NCI-H2107 treated with DMSO at 0.1 percent for 48 hours (cell line): ENCODE results near the gene GYS1.
"Not testable (repeated sequence)": the region's sequence is repeated elsewhere in the genome, so short reads cannot be mapped to it uniquely, and the experiment has no call there.

Experiments
- DNase-seq: peaks from one replicate; lab custom pipeline; 2025; ENCODE audit not compliant: unreplicated experiment; lab: John Stamatoyannopoulos, UW

The GYS1 gene

DNA sequence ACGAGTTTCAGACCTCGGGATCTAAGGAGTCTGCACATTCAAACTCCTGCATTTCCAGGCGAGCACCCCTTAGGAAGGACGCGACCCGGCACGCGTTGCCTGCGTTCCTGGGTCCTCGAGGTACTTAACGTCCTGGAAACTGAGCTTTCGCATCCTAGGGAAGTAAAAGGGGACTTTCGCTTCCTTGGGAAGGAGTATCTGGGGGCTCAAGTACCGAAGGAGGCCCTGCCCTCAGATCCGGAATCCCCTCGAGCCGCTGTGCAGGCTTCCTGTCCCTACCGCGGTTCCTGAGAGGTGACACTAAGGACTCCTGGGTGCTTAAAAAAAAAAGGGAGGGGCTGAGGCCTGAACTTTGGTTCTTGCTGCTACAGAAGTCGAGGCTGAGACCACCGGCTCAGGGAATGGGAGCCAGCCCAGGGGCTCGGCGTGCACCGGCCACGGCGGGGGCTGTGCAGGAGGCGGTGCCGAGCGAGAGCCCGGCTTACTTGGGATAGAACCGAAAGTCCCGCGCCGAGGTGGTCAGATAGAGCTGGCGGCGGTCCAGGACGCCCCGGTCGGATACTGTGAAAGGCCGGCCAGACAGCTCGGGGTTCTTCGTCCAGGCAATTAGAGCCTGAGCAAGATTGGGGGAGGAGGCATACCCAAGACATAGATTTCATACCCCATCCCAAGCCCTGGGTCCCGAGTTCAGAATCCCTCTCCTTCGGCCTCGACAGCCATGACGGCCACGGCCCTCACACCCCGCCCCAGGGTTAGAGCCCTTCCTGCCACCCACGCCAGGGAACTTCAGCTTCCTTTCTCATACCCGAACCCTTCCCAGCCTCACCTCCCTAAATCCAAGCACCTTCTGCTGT, 25.5 kb upstream of the GYS1 start:
- DNase-seq, result not testable (repeated sequence)

DNA sequence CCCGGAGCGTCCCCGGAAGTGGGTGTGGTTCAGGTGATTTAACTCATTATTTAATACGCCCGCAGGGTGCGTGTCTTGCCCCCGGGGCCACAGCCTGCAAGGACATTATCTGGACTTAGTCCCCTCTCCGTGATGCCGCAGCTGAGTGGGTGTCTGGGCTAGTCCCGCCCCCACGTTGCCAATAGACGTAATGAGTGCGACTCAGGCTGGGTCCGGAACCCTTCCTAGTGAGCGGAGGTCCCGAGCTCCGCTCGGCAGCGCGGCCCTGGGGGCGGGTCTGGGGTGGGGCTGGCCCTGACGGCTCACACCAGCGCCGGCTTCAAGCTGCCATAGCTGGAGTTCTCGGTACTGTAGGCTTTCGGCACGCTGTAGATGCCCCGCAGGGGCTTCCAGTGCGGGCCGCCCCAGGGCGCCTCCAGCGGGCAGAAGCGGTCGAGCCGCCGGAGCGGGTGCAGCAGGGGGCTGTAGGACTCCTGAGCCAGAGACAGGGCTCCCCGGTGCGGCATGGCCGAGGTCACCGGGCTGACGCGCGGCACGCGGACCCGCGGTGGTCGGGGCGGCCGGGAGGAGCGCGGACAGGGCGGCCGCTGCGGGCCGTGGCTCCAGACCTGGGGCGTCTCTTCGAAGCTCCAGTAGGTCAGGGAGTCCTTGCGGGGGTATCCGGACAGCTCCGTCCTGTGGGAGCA, 24.7 kb upstream of the GYS1 start:
- no peak for DNase-seq

DNA sequence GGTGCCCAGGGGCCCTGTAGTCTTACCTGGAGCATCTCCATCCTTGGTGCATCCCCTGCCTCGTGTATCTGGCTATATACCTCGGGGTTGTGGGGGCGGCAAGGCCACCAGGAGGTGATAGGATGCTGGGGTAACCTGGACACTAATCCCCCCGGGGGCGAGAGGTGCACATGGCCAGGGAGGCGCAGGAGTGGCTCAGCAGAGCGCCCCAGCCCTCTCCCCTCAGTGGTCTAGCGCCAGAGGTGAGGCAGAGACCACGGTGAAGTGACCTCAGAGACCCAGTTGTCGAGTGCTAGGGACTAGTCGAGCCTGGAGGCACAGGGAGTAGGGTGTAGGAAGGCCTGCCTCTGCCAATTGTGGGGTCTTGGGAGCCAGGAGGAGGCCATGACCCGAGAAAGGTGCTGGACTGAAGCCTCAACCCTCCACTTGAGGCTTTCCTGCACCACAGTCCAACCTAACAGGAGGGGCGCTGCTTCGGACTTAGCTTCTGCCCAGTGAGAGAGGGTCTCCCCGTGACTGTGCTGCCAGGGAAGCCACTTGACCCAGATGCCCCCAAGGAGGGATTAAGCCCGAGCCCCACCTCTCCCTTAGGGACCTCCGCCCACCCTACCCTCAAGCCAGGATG, 24.0 kb upstream of the GYS1 start, which contains the start of gene LHB:
Gene LHB (minus strand): TSS at position 51 of the 625 bp plus-strand sequence. CDS start 10 bp downstream, at position 41.
- DNase-seq, result no peak

DNA sequence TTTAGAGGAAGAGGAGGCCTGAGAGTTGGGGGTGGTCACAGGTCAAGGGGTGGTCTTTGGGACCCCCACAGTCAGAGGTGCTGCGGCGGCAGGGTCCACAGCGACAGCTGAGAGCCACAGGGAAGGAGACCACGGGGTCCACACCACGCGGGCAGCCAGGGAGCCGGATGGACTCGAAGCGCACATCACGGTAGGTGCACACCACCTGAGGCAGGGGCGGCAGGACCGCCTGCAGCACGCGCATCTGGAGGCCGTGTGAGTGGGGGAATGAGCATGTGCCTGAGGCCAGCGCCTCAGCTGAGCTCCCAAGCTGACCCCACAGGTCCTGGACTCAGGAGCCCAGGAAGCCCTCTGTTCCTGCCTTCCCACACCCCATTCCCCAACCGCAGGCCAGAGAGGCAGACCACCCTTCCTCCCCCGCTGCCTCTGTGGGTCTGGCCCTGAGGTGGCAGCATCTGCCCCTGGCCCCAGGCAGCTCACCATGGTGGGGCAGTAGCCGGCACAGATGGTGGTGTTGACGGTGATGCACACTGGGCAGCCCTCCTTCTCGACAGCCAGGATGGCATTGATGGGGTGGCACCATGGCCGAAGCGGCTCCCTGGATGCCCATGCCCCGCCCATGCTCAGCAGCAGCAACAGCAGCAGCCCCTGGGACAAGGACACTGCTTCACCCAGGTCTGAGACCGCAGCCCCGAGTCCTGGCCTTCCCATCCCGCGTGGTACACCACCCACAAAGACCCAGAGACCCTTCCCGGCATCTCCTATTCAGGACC, 23.1 kb upstream of the GYS1 start:
- no peak for DNase-seq

DNA sequence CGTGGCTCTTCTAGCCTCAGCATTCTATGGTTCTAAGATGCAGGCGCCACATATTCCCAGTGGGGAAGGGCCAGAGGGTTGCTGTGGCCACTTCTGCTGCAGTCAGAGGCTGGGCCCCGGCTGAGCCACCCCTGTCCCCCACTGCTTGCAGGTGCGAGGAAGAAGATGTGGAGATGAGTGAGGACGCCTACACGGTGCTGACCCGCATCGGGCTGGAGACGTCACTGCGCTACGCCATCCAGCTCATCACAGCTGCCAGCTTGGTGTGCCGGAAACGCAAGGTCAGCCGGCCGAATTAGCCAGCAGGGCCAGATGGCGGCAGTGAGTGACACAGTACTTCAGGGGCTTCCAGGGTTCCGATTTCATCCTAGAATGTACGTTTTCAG, 21.8 kb upstream of the GYS1 start:
- DNase-seq, result no peak

DNA sequence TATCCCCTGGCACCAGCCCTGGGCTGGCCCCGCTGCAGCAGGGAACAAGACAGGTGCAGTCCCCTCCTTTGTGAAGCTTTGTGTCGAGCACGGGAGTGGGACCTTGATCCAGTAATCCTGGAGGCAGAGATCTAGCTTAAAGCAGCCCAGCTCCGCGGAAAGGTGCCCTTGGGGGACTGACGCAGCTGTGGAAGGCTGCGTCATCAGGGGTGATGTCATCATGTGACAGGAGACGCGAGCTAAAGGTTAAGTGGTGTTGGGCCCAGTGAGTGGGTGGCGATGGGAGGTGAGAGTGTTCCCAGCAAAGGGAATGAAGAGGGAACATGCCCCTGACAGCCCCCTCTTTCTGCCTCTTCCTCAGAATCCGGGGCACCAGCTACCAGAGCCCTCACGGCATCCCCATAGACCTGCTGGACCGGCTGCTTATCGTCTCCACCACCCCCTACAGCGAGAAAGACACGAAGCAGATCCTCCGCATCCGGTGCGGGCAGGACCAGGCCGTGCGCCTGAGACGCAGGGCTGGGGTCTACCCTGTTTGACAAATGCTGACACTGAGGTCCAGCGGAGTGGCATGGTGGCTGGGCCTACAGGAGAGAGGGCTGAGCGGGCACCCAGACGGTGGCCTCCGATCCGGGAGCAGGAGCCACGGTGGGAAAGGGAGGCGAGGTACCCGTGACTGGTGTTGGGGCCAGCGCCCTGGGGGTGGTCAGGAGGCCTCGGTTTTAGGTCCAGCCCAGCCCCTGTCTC, 21.2 kb upstream of the GYS1 start:
- DNase-seq, result no peak

DNA sequence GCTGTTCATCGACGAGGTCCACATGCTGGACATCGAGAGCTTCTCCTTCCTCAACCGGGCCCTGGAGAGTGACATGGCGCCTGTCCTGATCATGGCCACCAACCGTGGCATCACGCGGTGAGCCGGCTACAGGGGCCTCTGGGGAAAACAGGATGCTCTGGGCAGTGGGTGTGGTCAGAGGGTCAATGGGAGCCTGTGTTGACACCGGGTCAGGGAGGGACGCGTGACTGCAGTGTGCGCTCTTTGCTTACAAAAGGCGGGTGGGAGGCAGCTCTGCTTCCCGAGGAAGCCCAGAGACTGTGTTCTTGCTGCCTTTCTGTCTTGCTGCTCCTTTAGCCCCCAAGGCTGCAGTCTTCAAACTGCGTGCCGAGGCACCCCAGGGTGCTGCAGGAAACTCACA, 18.1 kb upstream of the GYS1 start:
- DNase-seq, result no peak

DNA sequence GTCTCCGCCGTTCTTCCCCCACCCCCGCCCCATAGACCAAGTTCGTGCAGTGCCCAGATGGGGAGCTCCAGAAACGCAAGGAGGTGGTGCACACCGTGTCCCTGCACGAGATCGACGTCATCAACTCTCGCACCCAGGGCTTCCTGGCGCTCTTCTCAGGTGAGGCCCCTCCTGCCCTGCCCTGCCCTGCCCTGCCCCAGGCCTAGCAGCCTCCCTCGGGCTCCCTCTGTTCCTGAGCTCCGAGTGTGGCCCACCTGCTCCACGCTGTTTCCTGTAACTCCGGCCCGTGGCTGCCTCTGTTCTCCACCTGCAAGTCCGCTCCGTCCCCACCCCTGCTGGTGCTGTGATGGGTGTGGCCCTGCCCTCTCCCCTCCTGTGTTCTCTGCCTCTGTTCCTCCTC, 17.3 kb upstream of the GYS1 start:
- no peak for DNase-seq

DNA sequence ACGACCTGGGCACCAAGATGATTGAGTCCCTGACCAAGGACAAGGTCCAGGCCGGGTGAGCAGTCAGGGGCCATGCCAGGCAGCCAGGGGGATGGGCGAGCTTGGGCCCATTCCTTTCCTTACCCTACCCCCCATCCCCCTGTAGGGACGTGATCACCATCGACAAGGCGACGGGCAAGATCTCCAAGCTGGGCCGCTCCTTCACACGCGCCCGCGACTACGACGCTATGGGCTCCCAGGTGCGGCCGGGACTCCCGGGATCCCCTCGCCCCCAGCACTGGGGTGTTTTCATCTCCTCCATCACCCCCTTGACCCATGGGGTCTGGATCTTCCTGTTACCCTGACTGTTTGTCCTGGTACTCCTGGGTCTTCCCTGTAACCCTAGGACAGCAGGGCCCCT, 16.7 kb upstream of the GYS1 start:
- DNase-seq, result no peak

DNA sequence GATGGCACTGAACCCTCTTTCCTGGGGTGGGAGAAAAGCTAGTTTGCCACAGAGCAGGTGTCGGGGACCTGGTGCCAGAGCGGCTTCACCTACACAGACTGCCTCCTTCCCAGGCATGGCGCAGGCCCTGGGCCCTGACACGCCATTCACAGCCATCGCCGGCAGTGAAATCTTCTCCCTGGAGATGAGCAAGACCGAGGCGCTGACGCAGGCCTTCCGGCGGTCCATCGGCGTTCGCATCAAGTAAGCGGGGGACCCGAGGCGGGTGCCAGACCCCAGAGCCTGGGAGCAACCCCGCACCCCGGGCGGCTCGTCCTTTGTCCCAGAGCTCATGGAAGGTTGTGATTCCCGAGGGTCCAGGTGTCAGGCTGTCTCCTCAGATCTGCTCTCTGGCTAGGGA, 13.8 kb upstream of the GYS1 start:
- no peak for DNase-seq

DNA sequence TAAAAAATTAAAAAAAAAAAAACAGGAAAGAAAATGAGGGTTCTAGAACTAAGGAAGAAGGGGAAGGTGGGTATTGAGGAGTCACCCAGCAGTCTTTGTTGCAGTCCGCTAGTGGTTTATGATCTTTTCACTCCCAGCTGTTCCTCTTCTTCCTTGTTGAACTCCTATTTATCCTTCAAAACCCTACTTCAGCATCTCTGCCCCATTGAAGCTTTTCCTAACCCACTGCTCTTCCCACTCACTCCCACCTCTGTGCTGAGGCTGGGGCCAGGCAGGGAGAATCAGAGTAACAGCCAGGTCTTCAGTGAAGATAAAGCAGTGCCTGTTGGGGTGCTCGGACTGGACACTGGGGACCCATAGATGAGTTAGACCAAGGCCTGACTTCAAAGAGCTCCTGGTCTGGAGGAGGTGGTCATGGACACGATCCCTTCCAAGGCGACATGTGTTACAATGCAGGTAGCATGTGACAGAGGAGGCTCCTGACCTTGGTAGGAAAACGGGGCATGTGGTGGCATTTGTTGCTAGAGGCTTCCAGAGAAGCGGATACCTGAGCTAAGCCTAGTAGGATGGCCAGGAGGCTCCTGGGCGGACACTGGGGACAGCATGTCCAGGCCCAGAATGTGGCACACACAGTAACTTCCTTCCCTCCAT, 12.0 kb upstream of the GYS1 start:
- DNase-seq, result no peak

DNA sequence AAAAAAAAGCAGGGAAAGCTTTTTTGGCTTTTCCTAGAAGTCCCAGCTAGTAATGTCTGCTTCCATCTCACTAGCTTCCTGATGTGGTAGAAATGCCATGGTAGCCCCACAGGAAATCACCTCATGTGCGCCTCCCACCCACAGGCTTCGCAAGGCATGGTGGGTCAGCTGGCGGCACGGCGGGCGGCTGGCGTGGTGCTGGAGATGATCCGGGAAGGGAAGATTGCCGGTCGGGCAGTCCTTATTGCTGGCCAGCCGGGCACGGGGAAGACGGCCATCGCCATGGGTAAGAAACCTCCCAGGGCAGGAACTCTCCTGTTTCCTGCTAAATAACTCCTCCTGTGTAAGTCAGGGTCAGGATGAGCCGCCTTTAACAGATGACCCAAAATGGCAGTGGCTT, 11.0 kb upstream of the GYS1 start:
- no peak for DNase-seq

DNA sequence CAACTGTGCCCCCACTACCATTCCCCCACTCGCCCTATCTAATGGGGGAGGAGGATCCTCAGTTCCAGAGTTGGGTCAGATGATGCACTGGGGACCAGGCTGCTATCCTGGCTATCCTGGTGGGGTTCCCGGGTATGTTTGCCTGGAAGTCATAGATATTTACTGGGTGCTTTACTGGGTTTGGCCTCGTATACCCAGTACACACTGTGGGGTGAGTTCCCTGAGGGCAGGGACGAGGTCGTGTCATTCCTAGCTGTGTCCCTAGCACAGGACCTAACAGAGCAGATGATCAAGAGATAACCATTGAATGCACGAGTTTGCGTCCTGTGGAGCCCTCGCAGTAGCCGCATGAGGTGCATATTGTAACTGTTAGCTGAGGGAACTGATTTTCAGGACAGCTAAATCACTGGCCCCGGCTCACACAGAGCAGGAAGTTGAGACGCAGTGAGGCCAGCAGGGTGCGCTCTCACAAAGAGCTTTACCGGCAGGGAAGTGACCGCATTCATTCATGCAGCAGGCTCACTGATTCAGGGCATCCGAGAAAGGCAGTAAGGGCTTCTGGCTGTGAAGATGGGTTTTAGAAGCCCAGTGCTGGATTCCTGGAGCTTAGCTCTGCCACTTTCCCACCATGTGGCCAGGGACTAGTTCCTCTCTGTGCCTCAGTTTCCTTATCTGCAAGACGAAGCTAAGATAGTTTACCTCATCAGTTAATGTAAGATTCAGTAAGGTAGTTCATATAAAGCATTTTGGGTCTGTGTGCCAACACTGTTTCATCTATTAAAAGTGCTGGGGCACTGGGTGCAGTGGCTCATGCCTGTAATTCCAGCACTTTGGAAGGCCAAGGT, 6.6 kb upstream of the GYS1 start:
- no peak for DNase-seq

DNA sequence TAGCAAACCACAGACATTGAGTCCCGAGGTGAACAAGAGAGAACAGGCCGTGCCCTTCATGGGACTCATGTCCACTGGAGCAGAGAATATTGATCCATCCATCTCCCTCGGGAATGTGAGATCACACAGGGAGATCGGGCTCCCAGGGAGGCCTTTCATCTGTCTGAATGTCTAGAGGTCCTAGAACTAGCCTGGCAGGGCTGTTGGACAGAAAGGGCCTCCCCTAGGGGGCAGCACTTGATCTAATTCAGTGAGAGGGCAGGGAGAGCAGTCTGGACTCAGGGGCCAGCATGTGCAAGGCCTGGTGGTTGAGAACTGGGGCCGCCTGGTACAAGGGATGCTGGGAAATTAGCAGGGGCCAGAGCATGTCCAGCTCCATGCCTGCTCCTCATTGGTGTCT, 4.9 kb upstream of the GYS1 start:
- peak; percentile 84 for DNase-seq

DNA sequence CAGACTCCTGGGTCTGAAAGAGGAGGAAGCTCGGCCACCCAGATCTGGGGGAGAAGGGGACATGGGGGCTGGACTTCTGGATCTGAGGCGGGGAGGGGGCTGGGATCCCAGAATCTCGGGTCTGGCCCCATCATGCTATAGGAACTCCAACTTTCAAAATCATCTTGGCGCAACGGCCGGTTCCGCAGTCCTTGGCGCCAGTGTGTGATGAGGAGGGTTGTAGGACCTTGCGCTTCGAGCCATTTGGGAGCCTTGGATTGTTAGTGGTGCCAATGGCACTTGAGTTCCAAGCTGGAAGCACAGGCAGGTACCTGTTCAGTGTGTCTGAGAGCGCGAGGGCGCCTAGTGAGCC, 902 bp upstream of the GYS1 start:
- DNase-seq, result no peak

DNA sequence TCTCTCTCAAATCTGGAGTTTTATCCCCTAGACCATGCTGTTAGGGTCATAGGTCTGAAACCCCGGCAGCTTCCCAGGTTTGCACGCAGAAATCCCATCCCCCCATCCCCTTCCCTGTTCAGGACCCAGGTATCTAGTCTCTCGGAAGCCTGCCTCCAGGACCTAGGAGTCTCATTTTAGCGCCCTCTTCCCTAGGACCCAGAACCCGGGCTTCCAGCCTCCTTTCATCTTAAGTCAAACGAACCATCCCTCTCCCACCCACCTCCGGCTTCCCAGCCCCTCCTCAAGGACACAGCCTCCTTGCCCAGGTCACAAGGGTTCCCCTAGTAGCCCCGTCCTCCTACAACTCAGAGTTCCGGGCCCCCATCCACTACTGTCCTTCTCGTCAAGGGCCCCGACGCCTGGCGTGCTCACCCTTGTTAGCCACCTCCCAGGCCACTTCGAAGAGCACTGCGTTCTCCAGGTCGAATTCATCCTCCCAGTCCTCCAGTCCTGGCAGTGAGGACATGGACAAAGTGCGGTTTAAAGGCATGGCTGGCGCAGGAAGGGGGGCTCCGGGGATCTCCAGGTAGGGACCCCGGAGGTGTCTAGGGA, 431 bp downstream of the GYS1 start:
- peak; percentile 21 for DNase-seq

DNA sequence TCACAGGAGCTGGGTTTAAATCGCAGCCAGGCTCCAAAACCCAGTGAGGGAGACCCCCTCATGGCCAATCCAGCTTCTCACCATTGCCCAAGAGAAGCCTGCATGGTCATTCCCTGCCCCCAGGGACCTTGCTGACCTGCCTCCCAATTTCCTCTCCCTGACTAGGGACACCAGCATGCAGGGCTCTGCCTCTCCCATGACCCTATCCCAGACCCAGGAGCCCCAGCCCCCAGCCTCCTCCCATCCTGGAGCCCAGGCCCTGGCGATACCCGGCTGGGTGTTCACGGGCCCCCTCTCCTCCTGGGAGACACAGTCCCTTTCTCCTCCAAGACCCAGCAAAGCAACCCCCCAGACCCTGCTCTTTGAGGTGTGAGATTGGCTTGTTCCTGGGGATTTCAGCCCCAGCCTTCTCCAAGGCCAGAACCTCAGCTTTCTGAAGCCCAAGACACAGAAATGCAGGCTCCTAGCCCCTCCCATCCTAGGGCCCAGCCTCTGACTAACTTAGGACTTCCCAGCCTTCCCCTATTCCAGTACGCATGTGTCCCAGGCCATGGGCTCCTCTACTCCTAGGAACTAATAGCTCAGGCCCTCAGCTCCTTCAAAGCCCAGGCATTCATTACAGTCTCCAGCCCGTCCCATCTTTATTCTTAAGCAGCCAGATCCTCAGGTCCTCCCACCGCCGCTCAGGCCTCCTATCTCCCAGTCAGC, 1.1 kb downstream of the GYS1 start:
- peak; percentile 3 for DNase-seq

DNA sequence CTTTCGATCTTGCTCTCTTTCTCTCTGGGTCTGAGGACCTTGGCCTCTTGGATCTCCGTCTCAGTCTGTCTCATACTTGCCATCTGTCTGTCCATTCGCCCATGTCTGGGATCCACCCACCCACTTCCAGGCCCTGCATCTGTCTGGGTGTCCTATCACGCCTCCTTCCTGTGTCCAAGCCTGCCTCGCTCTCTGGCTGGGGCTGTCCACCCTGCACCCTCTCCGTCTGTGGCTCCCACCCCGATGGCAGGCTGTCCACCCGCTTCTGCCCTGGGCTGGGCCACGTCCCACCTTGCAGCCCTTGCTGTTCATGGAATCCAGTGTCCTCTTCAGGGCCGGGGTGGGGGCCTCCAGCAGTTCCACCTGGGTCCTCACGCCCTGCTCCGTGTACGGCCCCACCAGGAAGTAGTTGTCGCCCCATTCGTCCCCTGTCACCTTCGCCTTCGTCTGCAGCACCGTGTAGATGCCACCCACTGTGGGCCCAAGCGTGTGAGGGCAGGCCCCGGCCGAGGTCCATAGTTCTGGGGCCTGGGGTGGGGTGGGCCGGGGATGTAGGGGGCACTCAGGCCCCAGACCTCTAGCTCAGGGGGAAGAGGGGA, 2.0 kb downstream of the GYS1 start:
- DNase-seq, result no peak
